Esophagus squamous epithelium (tissue), 5 donors: ENCODE data around the gene RPUSD2. TPM values are rescaled to one million over a fixed set of nuclear protein-coding genes. Genes with fewer than 3 reads are reported as not detected.

ENCODE experiments used
- DNase-seq: peaks from one replicate; lab custom pipeline; 2025; lab: John Stamatoyannopoulos, UW
- H3K27ac ChIP-seq, 4 donors: fragments of 200-600 bp; sonication (generic); one replicate each; pipeline ENCODE4 v1.5.1; 2016 to 2019; ENCODE audit warnings: mild to moderate bottlenecking in 1 of 4
- H3K27me3 ChIP-seq, 4 donors: fragments of 200-600 bp; sonication (generic); 1 replicate in 3 of 4; 2 replicates in 1 of 4; pipeline versions ENCODE4 v1.5.1 to v1.6.0; 2017 to 2021; ENCODE audit warnings: antibody characterized with exemption in 1 of 4
- H3K36me3 ChIP-seq, 3 donors: fragments of 200-600 bp; sonication (generic); one replicate each; pipeline ENCODE4 v1.5.1; 2016 to 2019
- H3K4me1 ChIP-seq, 3 donors: fragments of 200-600 bp; sonication (generic); one replicate each; pipeline ENCODE4 v1.5.1; 2017 to 2019
- H3K4me3 ChIP-seq, 4 donors: fragments of 200-600 bp; sonication (generic); 1 replicate in 3 of 4; 2 replicates in 1 of 4; pipeline ENCODE4 v1.5.1; 2016 to 2019; ENCODE audit warnings: mild to moderate bottlenecking in 2 of 4, moderate library complexity in 1 of 4
- H3K9me3 ChIP-seq, 3 donors: fragments of 200-600 bp; sonication (generic); one replicate each; pipeline ENCODE4 v1.5.1; 2016 to 2019
- POLR2A ChIP-seq, 4 donors: fragments of 450-650 bp; IDR thresholded peaks; one replicate each; pipeline ENCODE4 v1.6.1; 2017; ENCODE audit warnings: antibody characterized with exemption in 4 of 4, mild to moderate bottlenecking in 4 of 4, moderate library complexity in 3 of 4
- WGBS, 2 donors: methylation state at CpG; one replicate each; pipeline ENCODE4 v1.1.5; 2018; 5-methylcytosine and 5-hydroxymethylcytosine counted together
- intact Hi-C: fragments of 100-400 bp; cut with DNase I; formaldehyde crosslinking; loops from one replicate; pipeline ENCODE4 v1.15.0; 2022
- total RNA-seq, 4 donors: library from RNA; depleted of rRNA; stranded (reverse); fragments of >200 nt; gene quantifications; one replicate each; pipeline ENCODE4 v1.1.0, GENCODE V29; 2016
- TF ChIP-seq, protein P1 (sequence below), 6 experiments: fragments of 450-650 bp in 4 of 6; fragments of 200-600 bp in 2 of 6; sonication (generic) in 2 of 6; IDR thresholded peaks; one replicate each; pipeline ENCODE4 v1.5.1; 2016 to 2019; ENCODE audit warnings: antibody characterized with exemption in 6 of 6, mild to moderate bottlenecking in 4 of 6, moderate library complexity in 4 of 6
- donor health status: DM: yes; HTN: yes; CAD: no.

Gene RPUSD2
- total RNA-seq, 4 donors from 2014 or later: 4.3 to 10.3 (median 6.7) TPM

DNA sequence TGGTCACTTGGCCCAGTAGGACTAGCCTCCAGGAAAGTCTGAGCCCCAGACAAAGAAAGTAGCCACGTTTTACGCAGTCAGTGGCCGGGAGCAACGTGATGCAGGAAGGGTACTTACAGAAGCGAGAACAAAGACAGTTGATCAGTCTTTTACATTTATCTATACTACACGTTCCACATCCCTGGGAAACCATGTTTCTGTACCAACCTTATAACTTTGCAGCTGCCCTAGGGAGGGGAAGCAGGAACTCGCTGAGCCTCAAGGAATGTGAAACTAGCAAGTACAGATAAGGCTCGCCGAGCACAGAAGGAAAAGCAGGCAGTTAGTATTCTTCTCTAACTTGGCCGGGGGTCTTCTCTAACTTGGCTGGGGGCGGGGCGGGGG is 21.6 kb downstream of the RPUSD2 start:
- Histone ChIP-seq H3K27me3 (peaks cover 0 to under 1% (median 0%) of the 10 kb centered on the region in 4 donors), H3K27ac (no peak overlapping the region), H3K4me1 (peaks cover 0 to 26% (median 3%) of the 10 kb centered on the region in 3 donors), H3K9me3 (no peaks in the 10 kb centered on the region), H3K36me3 (no peaks in the 10 kb centered on the region), H3K4me3 (no peak overlapping the region)
- TF ChIP-seq POLR2A (IDR thresholded peaks at IDR 0.05): no peak
- TF ChIP-seq, protein P1, sequence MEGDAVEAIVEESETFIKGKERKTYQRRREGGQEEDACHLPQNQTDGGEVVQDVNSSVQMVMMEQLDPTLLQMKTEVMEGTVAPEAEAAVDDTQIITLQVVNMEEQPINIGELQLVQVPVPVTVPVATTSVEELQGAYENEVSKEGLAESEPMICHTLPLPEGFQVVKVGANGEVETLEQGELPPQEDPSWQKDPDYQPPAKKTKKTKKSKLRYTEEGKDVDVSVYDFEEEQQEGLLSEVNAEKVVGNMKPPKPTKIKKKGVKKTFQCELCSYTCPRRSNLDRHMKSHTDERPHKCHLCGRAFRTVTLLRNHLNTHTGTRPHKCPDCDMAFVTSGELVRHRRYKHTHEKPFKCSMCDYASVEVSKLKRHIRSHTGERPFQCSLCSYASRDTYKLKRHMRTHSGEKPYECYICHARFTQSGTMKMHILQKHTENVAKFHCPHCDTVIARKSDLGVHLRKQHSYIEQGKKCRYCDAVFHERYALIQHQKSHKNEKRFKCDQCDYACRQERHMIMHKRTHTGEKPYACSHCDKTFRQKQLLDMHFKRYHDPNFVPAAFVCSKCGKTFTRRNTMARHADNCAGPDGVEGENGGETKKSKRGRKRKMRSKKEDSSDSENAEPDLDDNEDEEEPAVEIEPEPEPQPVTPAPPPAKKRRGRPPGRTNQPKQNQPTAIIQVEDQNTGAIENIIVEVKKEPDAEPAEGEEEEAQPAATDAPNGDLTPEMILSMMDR (IDR thresholded peaks at IDR 0.05): no peak
- intact Hi-C loops: no loop called here
- 68 to 77% methylated on average over 12 of the region's 12 CpGs for WGBS, 2 donors
- DNase-seq: no peak

DNA sequence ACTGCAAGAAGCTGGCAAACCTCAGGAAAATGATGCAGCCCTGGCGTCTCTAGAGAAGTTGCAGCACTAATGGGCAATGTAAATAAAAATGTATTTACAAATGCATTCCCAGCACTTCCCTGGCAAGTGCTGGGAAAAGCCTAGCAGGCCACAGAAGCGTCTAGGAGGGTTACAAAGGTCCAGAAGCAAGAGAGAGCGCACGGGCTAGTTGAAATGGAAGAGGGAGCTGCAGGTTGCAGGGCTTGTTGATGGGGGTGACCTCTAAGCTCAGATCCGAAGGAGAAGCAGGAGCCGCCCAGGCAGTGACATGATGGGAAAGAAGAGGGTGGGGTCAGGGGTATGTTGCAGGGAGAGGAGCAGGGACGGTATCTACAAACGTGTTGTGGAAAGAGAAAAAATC is 22.3 kb downstream of the RPUSD2 start:
- Histone ChIP-seq H3K4me1 (peaks cover 0 to 28% (median 3%) of the 10 kb centered on the region in 3 donors), H3K27me3 (peaks cover 0 to 7% (median 0%) of the 10 kb centered on the region in 4 donors), H3K4me3 (no peak overlapping the region), H3K36me3 (no peaks in the 10 kb centered on the region), H3K9me3 (no peaks in the 10 kb centered on the region), H3K27ac (no peak overlapping the region)
- intact Hi-C loops: no loop called here
- TF ChIP-seq, protein P1 (IDR thresholded peaks at IDR 0.05): no peak
- TF ChIP-seq POLR2A (IDR thresholded peaks at IDR 0.05): no peak
- WGBS, 2 donors: 67 to 77% methylated on average over 8 of the region's 8 CpGs
- no peak for DNase-seq

DNA sequence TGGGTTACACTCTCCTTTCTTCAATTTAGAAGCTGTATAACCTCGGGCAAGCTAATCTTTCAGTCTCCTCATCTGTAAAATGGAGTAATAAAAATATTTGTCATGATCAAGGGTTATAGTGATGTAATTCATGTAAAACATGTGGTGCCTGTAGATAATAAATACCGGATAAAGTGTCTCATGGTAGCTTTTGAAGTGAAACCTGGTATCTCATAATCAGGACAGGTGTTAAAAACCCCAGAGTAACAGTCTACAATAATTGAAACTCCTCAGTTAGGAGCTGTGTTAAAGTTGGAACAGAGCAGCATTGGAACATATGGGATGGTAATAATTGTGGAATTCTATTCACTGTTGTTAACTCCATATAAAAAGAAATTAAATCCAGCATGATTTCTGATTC is 24.1 kb downstream of the RPUSD2 start:
- 57 to 77% methylated on average over 2 of the region's 2 CpGs for WGBS, 2 donors
- peaks cover 0 to 8% (median 0%) of the 10 kb centered on the region in 4 donors for H3K27me3 ChIP-seq
- no peak for DNase-seq
- TF ChIP-seq, protein P1 (IDR thresholded peaks at IDR 0.05): no peak
- no peak for TF ChIP-seq POLR2A (IDR thresholded peaks at IDR 0.05)
- no peak overlapping the region for H3K4me3 ChIP-seq
- intact Hi-C loops: no loop called here
- peak overlapping the region in 1 of 4 donors; percentile 94 for H3K27ac ChIP-seq
- no peaks in the 10 kb centered on the region for H3K9me3 ChIP-seq
- H3K36me3 ChIP-seq: no peaks in the 10 kb centered on the region
- H3K4me1 ChIP-seq: peaks cover 0 to 28% (median 3%) of the 10 kb centered on the region in 3 donors

DNA sequence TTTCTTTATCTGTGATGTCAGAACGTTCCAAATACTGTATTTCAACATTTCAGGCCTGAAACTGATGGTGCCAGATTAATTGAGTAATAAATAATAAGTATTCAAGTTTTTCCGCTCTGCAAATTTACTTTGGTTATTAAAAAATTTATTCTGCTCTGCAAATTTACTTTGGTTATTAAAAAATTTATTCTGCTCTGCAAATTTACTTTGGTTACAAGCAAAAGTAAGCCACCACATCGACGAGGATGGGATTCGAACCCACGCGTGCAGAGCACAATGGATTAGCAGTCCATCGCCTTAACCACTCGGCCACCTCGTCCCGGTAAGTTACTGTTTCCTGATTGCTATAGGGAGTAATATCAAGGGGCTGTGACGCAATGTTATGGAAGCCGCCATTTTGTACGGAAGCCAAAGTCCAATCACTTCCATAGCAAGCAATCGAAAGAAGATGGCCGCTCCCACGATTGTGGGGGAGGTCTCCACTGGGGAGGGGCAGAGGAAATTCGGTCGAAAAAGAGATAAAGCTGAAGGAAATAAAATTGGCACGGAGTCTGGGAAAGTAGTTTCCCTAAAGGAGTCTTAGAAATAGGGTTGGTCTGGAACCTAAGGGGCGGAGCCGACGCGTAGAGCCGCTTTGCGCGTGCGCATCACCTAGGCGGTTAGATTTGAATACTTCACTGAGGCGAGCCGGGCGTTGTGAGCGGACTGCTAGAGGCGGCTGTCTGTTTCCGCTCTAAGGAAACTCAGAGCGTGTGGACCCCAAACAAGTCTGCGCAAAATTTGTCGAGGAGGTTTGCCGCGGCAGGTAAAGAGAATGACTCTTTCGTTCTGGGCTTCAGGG is 24.7 kb downstream of the RPUSD2 start, which contains the start of gene KNL1:
KNL1 (plus strand) TSS at position 662 of the 841 bp plus-strand sequence. CDS start 8,683 bp downstream, outside the sequence.
- Histone ChIP-seq H3K27me3 (peaks cover 0 to 8% (median 0%) of the 10 kb centered on the region in 4 donors), H3K4me1 (peaks cover 0 to 28% (median 3%) of the 10 kb centered on the region in 3 donors), H3K4me3 (peak within 1 kb of the TSS; percentile 62 to 78 (median 74)), H3K36me3 (no peaks in the 10 kb centered on the region), H3K27ac (peak within 1 kb of the TSS; percentile 89 to 96 (median 94)), H3K9me3 (no peaks in the 10 kb centered on the region)
- WGBS, 2 donors: 2 to 3% methylated on average over 37 to 39 of the region's 41 CpGs
- intact Hi-C loops: no loop called here
- TF ChIP-seq, protein P1 (IDR thresholded peaks at IDR 0.05): peak in 1 of 6 experiments; percentile 24
- peak in 2 of 4 donors; percentile 27 to 43 for TF ChIP-seq POLR2A (IDR thresholded peaks at IDR 0.05)
- peak; percentile 36 for DNase-seq

DNA sequence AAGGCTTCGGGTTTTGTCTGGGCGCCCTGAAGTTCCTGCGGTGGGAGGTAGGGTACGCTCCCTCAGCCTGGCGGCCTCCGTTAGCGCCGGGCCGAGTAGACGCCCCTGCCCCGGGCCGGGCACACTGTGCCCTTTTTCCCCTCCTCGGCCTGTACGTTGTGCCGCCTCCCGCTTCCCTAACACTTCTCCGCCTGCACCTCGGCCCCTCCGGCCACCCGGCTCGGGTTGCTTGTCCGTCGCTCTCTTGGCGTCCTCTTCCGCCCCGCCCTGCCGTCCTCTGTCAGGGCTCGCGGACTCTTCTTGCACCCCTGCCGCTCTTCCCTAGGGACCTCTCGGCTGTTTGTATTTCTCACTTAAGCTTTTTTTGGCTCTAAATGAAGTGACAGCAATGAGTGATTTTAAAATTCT is 25.3 kb downstream of the RPUSD2 start:
- DNase-seq: no peak
- Histone ChIP-seq H3K36me3 (no peaks in the 10 kb centered on the region), H3K27ac (peak overlapping the region; percentile 89 to 96 (median 94)), H3K4me1 (peaks cover 0 to 27% (median 3%) of the 10 kb centered on the region in 3 donors), H3K27me3 (peaks cover 0 to 8% (median 0%) of the 10 kb centered on the region in 4 donors), H3K4me3 (peak overlapping the region; percentile 62 to 78 (median 74)), H3K9me3 (no peaks in the 10 kb centered on the region)
- TF ChIP-seq, protein P1 (IDR thresholded peaks at IDR 0.05): peak in 3 of 6 experiments; percentile 22 to 40 (median 25)
- TF ChIP-seq POLR2A (IDR thresholded peaks at IDR 0.05): no peak
- intact Hi-C loops: no loop called here
- WGBS, 2 donors: 0 to 1% methylated on average over 22 to 23 of the region's 31 CpGs
